Testis (tissue), 2 donors: ENCODE data around the gene TEKT3.

ENCODE experiments used
- POLR2A ChIP-seq: fragments of 450-650 bp; IDR thresholded peaks from one replicate; pipeline ENCODE4 v1.6.1; 2017; ENCODE audit warnings: antibody characterized with exemption, mild to moderate bottlenecking, moderate library complexity
- TF ChIP-seq, protein P1 (sequence below), 3 experiments: fragments of 450-650 bp in 2 of 3; fragments of 200-600 bp in 1 of 3; sonication (generic) in 1 of 3; IDR thresholded peaks; one replicate each; pipeline ENCODE4 v1.5.1; 2016 to 2019; ENCODE audit warnings: antibody characterized with exemption in 3 of 3, mild to moderate bottlenecking in 2 of 3, moderate library complexity in 1 of 3

DNA sequence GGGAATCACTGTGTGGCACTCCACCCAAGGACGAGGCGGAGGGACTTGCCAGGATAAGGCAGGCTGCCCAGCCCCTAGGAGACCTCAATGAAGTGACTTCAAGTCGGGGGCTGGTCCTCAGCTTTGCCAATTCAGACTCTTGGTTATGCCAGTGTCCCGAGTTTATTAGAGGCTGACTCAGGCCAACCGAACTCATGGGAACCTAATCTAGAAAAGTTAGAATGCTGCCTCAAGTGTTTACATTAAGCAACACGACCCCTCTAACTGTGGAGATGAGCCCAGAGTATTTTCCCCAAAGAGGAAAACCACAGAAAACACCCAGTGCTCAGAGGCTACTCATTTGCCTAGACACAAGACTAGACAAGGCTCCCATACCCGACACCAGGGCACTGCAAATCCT lies 1.1 kb upstream of the TEKT3 start:
- TF ChIP-seq, protein P1, sequence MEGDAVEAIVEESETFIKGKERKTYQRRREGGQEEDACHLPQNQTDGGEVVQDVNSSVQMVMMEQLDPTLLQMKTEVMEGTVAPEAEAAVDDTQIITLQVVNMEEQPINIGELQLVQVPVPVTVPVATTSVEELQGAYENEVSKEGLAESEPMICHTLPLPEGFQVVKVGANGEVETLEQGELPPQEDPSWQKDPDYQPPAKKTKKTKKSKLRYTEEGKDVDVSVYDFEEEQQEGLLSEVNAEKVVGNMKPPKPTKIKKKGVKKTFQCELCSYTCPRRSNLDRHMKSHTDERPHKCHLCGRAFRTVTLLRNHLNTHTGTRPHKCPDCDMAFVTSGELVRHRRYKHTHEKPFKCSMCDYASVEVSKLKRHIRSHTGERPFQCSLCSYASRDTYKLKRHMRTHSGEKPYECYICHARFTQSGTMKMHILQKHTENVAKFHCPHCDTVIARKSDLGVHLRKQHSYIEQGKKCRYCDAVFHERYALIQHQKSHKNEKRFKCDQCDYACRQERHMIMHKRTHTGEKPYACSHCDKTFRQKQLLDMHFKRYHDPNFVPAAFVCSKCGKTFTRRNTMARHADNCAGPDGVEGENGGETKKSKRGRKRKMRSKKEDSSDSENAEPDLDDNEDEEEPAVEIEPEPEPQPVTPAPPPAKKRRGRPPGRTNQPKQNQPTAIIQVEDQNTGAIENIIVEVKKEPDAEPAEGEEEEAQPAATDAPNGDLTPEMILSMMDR (IDR thresholded peaks at IDR 0.05): no peak
- TF ChIP-seq POLR2A: no peak
